ENCODE data around the gene MPP1.
A peak's percentile ranks its signal among the peaks of the same experiment; 100 is the strongest.
"Not testable (repeated sequence)": the region's sequence is repeated elsewhere in the genome, so short reads cannot be mapped to it uniquely, and the experiment has no call there.

Gene MPP1

DNA sequence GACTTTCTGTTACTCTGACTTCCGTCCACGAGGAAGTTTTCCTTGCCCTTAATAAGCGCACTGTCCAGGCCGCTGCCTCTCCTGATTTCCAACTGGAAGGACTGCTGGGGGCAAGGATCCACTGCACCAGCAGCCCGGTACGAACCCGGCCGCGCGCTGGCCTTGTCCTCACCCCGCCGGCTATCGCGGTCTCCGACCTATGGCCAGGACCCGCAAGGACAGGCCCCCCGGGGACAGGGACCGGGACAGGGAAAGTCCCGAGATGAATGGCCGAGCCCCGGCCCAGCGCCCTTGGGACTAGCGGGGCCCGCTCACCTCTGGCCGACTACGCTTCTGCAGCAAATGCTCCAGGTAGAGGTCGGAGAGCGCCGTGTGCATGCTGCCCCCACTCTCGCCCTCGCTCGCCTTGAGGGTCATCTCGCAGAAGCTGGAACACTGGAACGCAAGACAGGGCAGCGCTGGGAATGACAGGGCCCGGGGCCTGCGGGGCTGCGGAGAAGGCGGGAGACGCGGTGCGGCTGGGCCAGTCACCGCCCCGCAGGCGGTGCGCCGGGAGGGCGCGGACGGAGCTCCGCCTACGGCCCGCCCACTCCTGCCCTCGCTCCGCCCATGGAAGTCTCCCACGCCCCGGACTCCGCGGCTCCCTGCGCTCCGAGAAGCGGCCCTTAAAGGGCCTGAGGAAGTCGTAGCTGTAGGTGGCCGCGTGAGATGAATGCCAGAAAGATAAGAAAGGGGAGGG lies at the start of gene MPP1:
TSS of gene MPP1 (minus strand) at position 529 of the 739 bp plus-strand sequence. CDS start at position 417, 112 bp downstream.
- DNase-seq, result peak; percentile 93

DNA sequence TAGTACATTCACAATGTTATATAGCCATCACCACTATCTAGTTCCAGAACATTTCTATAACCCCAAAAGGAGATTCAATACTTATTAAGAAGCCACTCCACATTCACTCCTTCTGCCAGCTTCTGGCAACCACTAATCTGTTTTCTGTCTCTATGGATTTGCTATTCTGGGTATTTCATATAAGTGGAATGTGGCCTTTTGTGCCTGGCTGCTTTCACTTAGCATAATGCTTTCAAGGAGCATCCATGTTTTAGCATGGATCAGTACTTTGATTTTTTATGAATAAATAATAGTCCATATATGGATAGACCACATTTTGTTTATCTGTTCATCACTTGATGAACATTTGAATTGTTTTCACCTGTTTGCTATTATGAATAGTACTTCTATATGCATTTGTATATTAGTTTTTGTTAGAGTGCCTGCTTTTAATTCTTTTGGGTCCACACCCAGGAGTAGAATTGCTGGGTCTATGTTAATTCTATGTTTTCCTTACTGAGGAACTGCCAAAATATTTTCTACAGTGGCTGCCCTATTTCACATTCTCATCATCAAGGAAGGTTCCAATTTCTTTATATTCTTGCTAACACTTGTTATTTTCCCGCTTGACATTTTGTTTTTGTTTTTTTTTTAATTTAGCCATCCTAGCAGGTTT lies 45.8 kb upstream of the MPP1 start:
- DNase-seq, result no peak

DNA sequence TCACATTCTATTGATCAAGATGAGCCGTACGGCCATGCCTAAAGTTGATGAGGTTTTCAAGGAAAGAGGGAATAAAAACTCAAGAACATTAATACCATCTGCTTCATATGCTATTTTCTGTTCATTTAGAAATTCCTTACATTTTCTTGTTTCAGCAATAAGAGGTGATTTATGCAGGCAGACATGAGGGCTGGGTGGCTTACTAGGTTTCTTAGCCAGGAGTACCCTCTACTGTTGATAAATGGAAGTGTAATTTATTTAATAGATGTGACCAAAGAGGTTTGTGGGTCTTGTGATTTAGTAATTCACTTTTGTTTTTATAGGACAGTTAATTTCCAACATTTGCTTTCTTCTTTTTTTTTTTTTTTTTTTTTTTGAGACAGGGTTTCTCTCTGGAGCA lies 35.6 kb upstream of the MPP1 start:
- DNase-seq, result peak; percentile 78

DNA sequence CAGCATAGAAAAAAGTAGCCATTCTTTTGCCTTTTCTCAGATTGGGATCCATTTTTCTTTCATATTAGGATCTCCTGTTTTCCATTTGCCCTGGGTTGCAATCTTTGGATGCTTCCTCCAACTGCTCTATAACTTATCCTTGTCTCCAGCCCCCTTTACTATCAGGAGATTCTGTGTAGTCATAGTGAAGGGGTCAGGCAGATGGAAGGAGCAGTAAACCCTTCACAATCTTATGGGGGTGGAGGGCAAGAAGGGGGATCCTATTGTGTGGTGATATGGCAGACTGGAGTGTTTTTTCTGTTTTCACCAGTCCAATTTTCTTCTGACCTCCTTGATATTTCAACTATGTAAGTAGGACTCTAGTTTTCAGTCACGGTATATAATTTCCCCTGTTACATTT lies 30.9 kb upstream of the MPP1 start:
- no peak for DNase-seq

DNA sequence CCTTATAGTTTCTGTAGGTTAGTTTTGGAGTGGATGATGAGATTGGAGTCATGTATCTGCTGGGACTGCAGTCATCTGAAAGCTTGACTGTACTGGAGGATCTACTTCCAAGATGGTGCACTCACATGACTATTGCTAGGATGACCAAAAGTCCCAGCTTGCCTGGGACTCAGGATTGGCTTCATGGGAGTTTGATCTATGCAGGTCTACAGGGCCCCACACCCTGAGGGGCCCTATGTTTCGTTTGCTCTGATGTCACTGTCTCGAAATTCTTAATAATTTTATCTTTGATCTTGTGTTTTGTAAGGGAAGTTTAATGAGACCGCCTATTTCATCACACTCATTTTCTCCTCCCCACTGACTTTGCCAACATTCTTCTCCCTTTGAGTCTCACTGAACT lies 29.3 kb upstream of the MPP1 start, which contains the start of gene SMIM9:
TSS of gene SMIM9 (minus strand) at position 101 of the 400 bp plus-strand sequence. CDS start 3,806 bp downstream, outside the sequence.
- no peak for DNase-seq

DNA sequence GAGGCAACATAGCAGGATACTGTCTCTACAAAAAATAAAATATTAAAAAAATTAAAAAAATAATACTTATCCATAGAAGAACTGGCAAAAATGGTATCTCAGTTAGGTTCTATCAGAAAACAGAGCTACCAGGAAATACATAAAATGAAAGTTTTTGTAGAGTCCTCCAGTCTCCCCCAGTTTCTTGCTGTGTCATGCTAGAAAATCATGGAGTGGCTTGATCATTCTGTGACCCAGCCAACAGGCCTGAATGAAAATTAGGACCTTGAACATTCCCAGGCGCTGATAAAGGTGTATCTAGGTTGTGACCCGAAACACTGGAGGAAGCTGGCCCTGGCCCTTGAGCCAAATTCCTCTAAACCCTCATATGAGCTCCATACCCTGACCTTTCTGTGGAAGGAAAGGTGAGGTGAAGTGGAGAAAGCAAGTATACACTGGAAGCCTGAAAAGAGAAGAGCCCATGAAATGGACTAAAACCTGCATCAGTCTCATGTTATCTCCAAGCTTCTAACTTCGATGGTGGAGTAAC lies 28.5 kb upstream of the MPP1 start:
- DNase-seq, result peak; percentile 4

DNA sequence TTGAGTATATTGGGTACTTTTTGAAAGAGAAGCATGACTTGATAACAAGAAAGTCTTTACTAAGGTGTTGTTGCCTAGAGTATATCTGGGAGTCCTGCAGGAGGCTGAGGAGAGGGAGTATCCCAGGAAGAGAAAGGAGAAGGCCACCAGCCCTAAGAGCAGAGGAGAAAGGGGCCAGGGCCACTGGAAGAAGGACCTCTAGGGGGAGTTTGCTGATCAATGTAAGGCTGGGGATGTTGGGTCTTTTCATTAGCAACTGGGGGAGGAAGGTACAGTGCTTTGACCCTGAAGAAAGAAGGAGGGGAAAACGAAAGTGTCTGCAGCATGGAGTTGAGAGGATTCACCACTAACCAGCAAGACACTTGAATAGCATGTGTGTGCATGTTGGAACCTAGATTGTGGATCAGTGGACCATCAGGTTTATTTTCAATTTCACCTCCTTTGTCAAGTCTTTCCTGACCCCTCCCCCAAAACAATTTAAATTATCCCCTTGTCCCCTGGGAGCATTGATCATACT lies 24.7 kb upstream of the MPP1 start:
- peak; percentile 76 for DNase-seq

DNA sequence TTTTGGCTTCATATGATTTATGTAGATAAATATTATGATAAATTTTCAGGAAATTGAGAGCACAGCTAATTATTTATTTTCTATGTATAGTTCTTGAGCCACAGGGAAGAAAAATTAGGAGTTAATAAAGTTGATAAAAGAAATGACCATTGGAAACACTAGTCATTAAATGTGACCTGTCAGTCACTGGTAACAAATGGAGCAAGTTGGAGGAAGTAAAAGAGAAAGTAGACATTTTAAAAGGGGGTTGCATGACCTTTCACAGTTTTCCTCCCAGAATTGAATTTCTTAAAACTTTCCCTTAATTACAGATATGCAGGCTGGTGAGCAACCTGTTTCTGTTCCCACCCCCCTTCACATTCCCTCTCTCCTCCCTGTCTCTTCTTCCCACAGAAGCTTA lies 23.8 kb upstream of the MPP1 start:
- peak; percentile 37 for DNase-seq

DNA sequence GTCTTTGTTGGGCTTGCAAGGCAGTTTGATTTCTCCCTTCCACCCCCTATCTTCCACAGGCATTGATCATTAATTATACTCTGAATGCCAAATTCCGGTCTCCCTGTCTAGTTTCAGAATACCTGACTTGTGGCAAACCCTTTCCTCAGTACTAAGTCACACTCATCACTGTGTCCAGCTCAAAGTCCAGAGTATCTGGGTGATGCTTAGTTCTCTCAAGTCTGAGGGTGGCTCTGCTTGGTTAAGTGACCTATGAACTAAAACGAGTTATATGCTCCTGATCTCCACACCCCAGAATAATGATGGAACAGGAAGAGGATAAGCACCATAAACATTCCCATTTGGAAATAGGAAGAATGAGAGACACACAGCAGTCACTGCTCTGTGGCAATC lies 22.7 kb upstream of the MPP1 start:
- peak; percentile 33 for DNase-seq

DNA sequence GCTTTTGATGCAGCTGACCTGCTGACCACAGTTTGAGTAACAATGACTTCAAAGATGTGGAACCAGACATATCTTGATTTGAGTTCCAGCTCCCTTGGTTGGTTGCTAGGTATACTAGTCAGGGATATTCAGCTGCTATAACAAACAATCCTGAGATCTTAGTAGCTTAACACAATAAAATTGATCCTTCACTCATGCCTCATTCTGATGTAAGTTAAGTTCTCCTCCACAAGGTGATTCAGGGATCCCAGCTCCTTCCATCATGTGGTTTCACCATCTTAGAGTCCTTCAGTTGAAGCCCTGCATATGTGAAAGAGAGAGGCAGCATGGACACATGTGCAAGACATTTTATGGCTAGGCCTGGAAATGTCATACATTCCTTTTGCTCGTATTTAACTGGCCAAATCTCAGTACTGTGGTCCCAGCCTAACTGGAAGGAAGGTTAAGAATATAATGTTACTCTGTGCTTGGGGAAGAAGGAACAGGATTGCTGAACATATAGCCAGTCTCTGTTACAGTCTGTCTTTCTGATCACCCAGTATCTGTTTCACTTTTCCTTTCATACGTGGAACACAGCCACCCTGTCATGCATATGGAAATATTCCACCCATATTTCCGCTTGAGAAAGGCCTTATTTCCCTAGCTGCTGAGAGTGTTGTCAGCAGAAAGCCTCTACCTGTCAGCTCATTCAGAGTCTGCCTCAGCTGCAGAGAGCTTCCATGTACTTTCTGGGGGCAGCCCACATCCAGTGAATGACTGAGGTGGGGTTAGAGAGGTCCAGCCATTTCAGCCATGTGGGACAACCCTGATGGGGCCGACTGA lies 22.1 kb upstream of the MPP1 start:
- DNase-seq, result peak; percentile 51

DNA sequence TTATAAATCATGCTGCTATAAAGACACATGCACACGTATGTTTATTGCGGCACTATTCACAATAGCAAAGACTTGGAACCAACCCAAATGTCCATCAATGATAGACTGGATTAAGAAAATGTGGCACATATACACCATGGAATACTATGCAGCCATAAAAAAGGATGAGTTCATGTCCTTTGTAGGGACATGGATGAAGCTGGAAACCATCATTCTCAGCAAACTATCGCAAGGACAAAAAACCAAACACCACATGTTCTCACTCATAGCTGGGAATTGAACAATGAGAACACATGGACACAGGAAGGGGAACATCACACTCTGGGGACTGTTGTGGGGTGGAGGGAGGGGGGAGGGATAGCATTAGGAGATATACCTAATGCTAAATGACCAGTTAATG lies 20.3 kb upstream of the MPP1 start:
- DNase-seq, result not testable (repeated sequence)

DNA sequence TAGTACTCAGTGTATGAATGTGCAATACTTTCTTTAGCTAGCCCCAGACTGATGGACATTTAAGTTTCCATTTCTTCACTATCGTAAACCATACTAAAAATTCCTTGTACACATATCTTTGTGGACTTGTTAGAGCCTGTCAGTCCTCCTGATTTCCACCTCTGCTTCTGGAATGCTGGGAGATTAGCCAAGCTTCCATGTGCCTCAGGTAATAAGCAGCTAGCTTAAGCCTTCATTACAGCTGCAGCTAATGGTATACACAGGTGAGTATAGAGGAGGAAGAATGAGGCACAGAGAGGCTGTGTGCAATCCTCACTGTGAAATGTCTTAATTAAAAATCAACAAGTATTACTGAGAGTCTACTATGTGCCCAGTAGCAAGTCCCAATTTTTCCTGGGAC lies 19.4 kb upstream of the MPP1 start:
- DNase-seq, result no peak

DNA sequence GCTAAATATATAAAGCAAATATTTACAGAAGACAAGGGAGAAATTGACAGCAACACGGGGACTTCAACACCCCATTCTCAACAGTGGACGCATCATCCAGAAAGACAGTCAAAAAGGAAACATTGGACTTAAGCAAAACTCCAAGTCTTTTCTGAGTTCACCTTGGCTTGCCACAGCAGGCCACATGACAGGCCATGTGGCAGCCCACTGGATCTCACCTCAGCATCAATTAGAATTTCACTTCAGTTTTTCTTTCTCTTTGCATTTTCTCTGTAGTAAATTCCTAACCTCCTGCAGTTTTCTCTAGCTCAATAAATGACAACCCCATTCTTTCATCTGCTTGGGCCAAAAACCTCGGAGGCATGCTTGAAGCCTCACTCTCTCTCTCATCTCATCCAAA lies 16.7 kb upstream of the MPP1 start:
- no peak for DNase-seq

DNA sequence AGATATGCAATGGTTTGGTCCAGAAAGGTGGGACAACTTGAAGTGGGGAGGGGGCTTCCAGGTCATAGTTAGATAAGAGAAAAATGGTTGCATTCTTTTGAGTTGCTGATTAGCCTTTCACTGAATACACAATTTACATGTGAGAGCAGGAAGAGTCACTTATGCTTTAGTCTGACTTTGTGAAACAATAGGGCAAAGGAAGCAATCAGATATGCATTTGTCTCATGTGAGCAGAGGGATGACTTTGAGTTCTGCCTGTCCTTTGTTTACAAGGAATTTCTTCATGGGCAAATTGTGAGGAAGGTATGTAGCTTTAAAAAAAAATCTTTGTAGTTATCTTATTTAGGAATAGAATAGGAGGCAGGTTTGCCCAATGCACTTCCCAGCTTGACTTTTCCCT lies 16.2 kb upstream of the MPP1 start:
- peak; percentile 17 for DNase-seq

DNA sequence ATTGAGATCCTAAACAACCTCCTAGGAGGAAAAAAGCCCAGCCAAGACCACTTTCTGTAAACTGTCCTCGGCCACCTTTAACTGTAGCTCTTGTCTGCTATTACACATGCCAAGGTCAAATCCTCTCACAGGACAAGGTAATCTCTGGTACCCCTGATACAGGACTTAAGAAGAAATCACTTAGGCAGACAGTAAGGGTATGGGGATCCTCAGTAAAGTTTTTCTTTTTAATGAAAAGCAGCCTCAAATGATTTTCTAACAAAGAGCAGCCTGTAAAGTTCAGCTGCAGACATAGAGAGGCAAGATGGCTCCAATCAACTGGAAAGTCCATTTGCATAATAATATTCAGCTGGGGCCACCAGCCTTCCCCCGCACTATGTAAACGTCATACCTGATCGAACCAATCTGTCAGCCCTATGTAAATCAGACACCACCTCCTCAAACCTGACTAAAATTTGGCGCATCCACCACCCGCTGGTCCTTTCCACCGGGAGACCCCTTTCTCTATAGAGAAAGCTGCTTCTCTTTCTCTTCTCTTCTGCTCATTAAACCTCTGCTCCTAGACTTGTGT lies 14.6 kb upstream of the MPP1 start:
- no peak for DNase-seq

DNA sequence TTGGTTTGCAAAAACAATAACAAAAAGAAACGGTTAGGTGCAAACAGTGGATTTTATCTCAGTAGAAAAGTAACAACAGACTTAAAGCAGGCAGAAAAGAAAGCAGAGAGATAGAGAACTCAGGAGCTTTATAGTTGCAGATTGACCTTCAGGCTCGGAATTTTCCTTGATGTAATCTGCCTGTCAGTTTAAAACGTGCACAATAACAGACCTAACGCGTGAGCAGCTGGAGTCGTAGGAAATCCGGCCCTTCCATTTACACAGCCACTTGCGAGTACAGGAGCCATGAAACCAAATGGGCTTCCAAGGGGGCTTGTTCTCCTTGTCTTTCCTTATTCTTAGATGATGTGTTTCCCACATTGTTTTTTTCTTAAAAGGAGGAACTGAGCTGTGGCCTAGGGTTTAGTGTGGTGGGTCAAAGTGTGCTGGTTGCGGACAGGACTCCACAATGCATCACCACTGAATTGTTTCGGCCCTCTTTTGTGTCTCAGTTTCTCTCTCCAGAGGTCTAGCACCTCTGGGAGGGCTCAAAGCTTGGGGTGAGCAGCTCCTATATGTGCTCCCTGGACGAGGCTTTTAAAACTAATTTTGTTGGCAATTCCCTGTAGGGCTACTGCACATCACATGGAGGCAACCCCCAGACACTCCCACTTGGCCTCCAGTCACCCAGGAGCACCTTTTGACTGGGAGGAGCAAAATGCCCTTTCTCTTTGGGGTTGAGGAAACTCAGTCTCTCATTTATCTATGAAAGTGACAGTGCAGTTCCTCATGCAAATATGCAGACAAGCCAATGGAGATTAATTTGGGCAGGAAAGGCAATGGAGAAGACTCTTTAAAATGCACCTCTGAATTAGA lies 13.9 kb upstream of the MPP1 start:
- peak; percentile 58 for DNase-seq

DNA sequence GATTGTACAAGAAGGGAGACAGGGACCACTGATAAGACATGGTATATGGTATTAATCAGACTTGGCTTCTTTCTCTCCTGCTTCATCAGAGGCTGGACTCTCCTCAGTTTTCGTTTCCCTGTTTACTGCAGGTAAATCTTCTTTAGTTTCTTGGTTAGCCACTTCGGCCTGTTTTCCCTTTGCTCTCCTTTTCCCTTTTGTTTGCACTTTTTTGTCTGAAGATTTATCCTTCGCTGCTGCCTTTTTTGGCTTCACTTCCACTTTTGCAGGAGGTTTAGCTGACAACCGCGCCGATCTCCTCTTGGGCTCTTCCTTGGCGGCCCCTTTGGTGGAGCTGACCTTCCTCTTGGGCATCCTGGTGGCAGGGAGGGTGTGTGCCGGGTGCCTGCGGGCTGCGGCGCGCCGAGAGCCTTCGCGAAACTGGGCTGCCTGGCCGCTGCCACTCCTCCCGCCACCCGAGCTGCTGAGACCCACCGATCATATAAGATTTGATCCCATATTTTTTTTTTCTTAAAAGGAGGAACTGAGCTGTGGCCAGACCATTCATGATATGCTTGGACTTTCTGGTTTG lies 11.8 kb upstream of the MPP1 start:
- DNase-seq, result not testable (repeated sequence)

DNA sequence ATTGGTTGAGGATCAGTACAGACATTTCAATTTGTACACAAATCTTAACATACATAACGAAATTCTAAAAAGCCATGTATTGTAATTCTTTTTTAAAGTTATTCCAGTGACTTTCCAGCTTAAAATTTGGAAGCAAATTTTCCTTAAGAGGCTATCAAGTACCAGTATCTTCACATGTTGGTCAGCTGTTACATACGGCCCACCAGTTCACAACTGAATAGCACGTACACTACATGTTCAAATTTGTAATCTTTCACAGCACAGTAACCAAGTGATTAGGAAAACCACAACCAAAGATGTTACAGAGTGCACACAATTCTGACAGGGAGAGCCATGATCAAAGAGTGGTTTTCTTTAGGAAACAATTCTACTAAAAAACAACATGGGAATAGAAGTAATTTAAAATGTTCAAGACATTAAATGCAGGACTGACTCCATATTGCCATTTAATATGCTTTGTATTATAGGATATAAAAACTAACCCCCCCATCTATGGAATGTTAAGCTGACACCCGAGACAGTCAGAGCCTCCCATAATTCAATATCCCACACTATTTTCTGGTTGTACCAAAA lies 11.1 kb upstream of the MPP1 start:
- DNase-seq, result peak; percentile 64

DNA sequence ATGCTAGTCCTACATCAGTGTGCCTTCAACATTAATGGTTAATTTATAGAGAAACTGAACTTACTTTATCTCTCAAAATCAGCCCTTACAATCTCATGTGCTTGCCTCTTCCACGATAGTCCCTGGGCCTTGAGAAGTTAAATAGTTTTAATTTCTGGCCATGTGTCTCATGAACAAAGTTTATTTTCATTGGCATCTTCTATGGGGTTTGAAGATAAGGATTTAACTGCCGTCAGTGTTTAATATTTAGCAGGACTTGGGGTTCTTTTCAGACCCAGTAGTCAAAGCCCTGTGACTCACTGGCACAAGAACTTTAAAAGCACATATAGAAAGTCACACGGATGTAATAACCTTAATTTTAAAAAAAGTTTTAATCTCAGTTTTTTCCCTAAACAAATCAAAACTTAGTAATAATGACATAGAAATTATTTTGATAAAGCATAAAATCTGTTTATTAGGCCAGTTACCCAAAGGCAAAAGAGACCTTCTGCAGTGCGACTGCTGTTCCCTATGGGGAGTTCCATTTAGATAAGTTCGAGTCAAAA lies 10.1 kb upstream of the MPP1 start:
- DNase-seq, result peak; percentile 75

DNA sequence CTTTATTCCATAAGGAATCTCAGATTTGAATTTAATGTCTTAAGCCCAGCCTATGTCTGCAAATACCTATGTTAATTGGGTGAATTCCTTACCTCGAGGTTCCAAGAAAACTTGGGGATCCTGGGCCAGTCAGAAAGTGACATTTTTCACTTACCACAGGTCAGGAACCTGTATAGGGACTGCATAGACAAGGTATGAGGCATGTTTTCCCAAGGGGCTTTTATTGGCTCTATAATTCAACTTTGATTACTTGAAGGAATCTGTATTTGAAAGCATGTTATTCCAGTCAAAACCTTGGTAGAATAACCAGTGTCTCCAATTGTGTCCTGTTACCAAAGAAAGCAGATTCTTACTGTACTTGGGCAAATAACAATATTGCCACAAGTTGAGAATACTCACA lies 8.5 kb upstream of the MPP1 start:
- no peak for DNase-seq

Measured in OCI-M1 (cell line).